HEK293 (cell line): ENCODE data around the gene SH3TC1.

Source experiments
- CTCF ChIA-PET: fragments of 350-600 bp; formaldehyde crosslinking; extraction: SDS; loops from one replicate; lab custom pipeline; 2021; ENCODE audit warnings: antibody characterized with exemption; lab: Yijun Ruan, JAX
- POLR2A ChIA-PET: fragments of 300-600 bp; formaldehyde crosslinking; extraction: SDS; loops from one replicate; lab custom pipeline; 2020; ENCODE audit warnings: antibody characterized with exemption, inconsistent platforms; lab: Yijun Ruan, JAX
- H3K27ac ChIP-seq: fragments of 200-500 bp; sonication (Bioruptor generic); 2 replicates; pipeline ENCODE4 v1.5.1; 2014; ENCODE audit warnings: low read depth, low read length, control low read depth, inconsistent platforms; ENCODE audit errors: extremely low read depth
- H3K36me3 ChIP-seq, 2 experiments: fragments of 200-500 bp in 1 of 2; sonication (Bioruptor generic) in 1 of 2; 1 replicate in 1 of 2; 2 replicates in 1 of 2; pipeline ENCODE4 v1.5.1; 2014 to 2017; ENCODE audit warnings: inconsistent platforms in 2 of 2, low read length in 2 of 2; ENCODE audit not compliant: control insufficient read depth in 2 of 2, insufficient read depth in 1 of 2
- H3K4me1 ChIP-seq: fragments of 200-500 bp; sonication (Bioruptor generic); 2 replicates; pipeline ENCODE4 v1.5.1; 2014; ENCODE audit warnings: mild to moderate bottlenecking, low read length, inconsistent platforms; ENCODE audit not compliant: control insufficient read depth, insufficient read depth
- H3K4me3 ChIP-seq: 2 replicates; pipeline ENCODE4 v1.5.1; 2011; ENCODE audit warnings: low read depth, mild to moderate bottlenecking, control low read depth, low read length, moderate library complexity
- H3K9me3 ChIP-seq: fragments of 200-500 bp; sonication (Bioruptor generic); 2 replicates; pipeline ENCODE4 v1.5.1; 2014; ENCODE audit warnings: low read depth, low read length, inconsistent platforms; ENCODE audit not compliant: control insufficient read depth, insufficient read depth
- GLI2 ChIP-seq: fragments of 450-650 bp; formaldehyde crosslinking; IDR thresholded peaks from 2 replicates; pipeline ENCODE4; 2017; ENCODE audit warnings: missing biosample characterization, missing genetic modification characterization, low read depth, borderline replicate concordance
- HOXC10 ChIP-seq: sonication (generic); formaldehyde crosslinking; IDR thresholded peaks from 2 replicates; pipeline ENCODE4 v1.8.1; 2023; ENCODE audit warnings: mild to moderate bottlenecking, missing genetic modification reagents
- SP2 ChIP-seq: fragments of 450-650 bp; formaldehyde crosslinking; IDR thresholded peaks from 2 replicates; pipeline ENCODE4 v1.5.1; 2016; ENCODE audit warnings: missing biosample characterization, missing genetic modification characterization
- ZBTB20 ChIP-seq: fragments of 450-650 bp; formaldehyde crosslinking; IDR thresholded peaks from 2 replicates; pipeline ENCODE4 v1.5.1; 2016; ENCODE audit warnings: missing biosample characterization, missing genetic modification characterization
- ZIC2 ChIP-seq: fragments of 450-650 bp; formaldehyde crosslinking; IDR thresholded peaks from 2 replicates; pipeline ENCODE4 v1.5.1; 2016; ENCODE audit warnings: missing biosample characterization, missing genetic modification characterization
- ZNF16 ChIP-seq: fragments of 450-650 bp; formaldehyde crosslinking; IDR thresholded peaks from 2 replicates; pipeline ENCODE4 v1.5.1; 2016; ENCODE audit warnings: low read depth, missing biosample characterization, missing genetic modification characterization
- ZSCAN30 ChIP-seq: fragments of 450-650 bp; IDR thresholded peaks from 2 replicates; pipeline ENCODE4 v1.5.1; 2018; ENCODE audit warnings: missing biosample characterization, mild to moderate bottlenecking, missing genetic modification characterization, moderate library complexity
- ZXDB ChIP-seq: fragments of 450-650 bp; formaldehyde crosslinking; IDR thresholded peaks from 2 replicates; pipeline ENCODE4 v1.5.1; 2016; ENCODE audit warnings: missing biosample characterization, missing genetic modification characterization
- TF ChIP-seq, protein P1 (sequence below): fragments of 450-650 bp; formaldehyde crosslinking; IDR thresholded peaks from 2 replicates; pipeline ENCODE4 v1.5.1; 2016; ENCODE audit warnings: missing biosample characterization, missing genetic modification characterization
- TF ChIP-seq, protein P2 (sequence below): fragments of 450-650 bp; formaldehyde crosslinking; conservative IDR thresholded peaks from 2 replicates; pipeline ENCODE4 v1.5.1; 2016; ENCODE audit warnings: low read depth, missing biosample characterization, missing genetic modification characterization
- TF ChIP-seq, protein P3 (sequence below): fragments of 450-650 bp; formaldehyde crosslinking; IDR thresholded peaks from 2 replicates; pipeline ENCODE4 v1.5.1; 2017; ENCODE audit warnings: missing biosample characterization, mild to moderate bottlenecking, missing genetic modification characterization, moderate library complexity

SH3TC1 gene

DNA sequence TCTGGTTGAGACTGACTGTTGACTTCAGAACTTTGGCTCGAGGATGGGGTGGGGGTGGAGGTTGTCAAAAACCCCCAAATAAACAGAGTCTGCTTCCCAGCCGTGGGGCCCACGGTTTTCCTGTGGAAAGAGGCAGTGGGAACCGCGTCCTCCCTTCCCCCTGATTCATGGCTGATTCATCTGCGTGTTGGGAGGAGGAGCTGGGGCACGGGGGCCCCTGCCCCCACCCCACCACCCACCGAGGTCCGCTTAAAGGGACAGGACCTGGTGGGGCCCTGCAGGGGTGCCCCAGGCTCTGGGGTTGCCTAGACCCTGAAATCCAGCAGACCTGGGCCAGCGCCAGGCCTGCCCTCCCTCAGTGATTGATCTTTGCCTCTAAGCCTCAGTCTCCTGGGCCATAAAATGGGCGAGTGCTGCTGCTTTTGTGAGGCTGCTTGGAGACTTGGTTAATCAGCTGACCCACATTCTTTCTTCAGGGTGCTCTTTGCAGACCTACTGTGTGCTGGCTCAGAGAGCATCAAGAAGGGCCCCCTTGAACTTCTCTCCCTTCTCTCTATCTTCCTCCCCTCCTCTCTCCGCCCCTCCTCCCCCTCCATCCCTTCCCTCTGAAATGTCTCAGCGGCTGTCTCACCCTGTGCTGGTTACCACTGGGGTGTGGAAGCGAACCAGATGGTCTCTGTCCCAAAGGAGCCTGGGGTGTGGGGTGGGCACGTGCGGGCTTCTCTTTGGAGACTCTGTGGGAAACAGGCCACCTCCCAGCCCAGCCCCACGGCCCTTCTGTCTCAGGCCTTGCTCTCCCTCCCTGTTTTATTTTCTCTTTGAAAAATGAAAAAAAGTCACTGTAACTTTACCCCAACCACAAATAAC is 79.6 kb downstream of the SH3TC1 start:
- TF ChIP-seq GLI2 (tag by site-specific recombination) (no peak), ZXDB (tag by site-specific recombination) (no peak), ZIC2 (tag by site-specific recombination) (no peak)
- Histone ChIP-seq H3K36me3 (no peaks in the 10 kb centered on the region), H3K4me1 (no peaks in the 10 kb centered on the region), H3K9me3 (no peaks in the 10 kb centered on the region), H3K27ac (no peak overlapping the region), H3K4me3 (no peak overlapping the region)
- ChIA-PET CTCF (interaction anchor here (0.6 to 1.5 kb wide), 6 partner anchors 11 to 132 kb away, joined by 3 to 5 read pairs (median 4); no protein-coding TSS in a partner anchor), POLR2A (interaction anchor here (0.6 kb wide), 1 partner anchor 150 kb away, joined by 3 read pairs; no protein-coding TSS in a partner anchor)

DNA sequence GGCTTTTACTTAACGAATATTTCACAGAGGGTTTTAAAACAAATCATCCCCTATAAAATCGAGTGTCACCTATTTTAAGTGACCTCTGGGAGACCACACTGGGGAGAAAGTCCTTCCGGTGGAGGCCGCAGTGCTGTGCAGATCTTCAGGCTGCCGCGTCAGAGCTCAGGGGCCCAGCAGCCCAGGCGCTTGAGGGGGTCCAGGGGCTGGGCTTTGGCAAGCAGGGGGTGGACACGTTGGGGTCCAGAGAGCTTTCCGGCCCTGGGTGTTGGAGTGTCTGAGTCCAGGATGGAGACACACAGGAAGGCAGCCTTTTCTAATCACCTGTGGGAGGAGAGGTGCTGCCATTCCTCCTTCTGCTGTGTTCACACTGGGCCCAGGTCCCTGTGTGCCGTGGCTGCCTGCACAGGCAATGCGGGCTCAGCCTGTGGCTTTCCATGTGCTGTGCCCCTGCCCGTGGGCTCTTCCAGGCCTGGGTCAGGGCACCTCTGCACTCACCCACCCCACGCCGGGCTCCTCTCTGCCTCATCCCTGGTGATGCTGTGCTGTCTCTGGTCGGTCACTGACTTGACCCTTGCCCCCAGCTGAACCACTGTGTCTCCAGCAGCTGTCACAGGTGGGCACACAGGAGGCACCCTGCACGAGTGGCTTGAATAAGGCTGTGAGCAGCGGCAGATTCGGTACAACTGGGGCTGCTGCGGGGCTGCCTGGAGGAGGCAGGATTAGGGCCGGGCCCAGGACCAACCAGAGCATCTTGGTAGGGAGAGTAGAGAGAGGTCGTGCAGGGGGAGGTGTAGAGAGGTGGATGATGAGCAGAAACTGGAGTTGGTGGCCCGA is 80.4 kb downstream of the SH3TC1 start:
- no peaks in the 10 kb centered on the region for H3K36me3 ChIP-seq

More for the DNA sequence above, 80.4 kb downstream of the SH3TC1 start:
- Histone ChIP-seq H3K27ac (no peak overlapping the region), H3K4me1 (no peaks in the 10 kb centered on the region), H3K9me3 (no peaks in the 10 kb centered on the region), H3K4me3 (no peak overlapping the region)
- CTCF ChIA-PET, result interaction anchor here (1.5 kb wide), 1 partner anchor 123 kb away, joined by 4 read pairs; no protein-coding TSS in a partner anchor
- POLR2A ChIA-PET, result interaction anchor here (0.6 kb wide), 2 partner anchors 101 to 149 kb away, joined by 3 to 4 read pairs; no protein-coding TSS in a partner anchor
- TF ChIP-seq SP2 (tag by site-specific recombination), result no peak
- TF ChIP-seq, protein P1, sequence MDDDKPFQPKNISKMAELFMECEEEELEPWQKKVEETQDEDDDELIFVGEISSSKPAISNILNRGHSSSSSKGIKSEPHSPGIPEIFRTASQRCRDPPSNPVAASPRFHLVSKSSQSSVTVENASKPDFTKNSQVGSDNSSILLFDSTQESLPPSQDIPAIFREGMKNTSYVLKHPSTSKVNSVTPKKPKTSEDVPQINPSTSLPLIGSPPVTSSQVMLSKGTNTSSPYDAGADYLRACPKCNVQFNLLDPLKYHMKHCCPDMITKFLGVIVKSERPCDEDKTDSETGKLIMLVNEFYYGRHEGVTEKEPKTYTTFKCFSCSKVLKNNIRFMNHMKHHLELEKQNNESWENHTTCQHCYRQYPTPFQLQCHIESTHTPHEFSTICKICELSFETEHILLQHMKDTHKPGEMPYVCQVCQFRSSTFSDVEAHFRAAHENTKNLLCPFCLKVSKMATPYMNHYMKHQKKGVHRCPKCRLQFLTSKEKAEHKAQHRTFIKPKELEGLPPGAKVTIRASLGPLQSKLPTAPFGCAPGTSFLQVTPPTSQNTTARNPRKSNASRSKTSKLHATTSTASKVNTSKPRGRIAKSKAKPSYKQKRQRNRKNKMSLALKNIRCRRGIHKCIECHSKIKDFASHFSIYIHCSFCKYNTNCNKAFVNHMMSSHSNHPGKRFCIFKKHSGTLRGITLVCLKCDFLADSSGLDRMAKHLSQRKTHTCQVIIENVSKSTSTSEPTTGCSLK (tag by site-specific recombination), result no peak
- TF ChIP-seq, protein P2, sequence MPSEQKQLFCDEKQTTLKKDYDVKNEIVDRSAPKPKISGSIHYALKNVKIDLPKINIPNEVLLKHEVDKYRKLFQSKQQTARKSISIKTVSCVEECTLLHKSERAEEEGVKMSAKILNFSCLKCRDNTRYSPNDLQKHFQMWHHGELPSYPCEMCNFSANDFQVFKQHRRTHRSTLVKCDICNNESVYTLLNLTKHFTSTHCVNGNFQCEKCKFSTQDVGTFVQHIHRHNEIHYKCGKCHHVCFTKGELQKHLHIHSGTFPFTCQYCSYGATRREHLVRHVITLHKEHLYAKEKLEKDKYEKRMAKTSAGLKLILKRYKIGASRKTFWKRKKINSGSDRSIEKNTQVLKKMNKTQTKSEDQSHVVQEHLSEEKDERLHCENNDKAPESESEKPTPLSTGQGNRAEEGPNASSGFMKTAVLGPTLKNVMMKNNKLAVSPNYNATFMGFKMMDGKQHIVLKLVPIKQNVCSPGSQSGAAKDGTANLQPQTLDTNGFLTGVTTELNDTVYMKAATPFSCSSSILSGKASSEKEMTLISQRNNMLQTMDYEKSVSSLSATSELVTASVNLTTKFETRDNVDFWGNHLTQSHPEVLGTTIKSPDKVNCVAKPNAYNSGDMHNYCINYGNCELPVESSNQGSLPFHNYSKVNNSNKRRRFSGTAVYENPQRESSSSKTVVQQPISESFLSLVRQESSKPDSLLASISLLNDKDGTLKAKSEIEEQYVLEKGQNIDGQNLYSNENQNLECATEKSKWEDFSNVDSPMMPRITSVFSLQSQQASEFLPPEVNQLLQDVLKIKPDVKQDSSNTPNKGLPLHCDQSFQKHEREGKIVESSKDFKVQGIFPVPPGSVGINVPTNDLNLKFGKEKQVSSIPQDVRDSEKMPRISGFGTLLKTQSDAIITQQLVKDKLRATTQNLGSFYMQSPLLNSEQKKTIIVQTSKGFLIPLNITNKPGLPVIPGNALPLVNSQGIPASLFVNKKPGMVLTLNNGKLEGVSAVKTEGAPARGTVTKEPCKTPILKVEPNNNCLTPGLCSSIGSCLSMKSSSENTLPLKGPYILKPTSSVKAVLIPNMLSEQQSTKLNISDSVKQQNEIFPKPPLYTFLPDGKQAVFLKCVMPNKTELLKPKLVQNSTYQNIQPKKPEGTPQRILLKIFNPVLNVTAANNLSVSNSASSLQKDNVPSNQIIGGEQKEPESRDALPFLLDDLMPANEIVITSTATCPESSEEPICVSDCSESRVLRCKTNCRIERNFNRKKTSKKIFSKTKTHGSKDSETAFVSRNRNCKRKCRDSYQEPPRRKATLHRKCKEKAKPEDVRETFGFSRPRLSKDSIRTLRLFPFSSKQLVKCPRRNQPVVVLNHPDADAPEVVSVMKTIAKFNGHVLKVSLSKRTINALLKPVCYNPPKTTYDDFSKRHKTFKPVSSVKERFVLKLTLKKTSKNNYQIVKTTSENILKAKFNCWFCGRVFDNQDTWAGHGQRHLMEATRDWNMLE (tag by site-specific recombination), result no peak
- TF ChIP-seq, protein P3, sequence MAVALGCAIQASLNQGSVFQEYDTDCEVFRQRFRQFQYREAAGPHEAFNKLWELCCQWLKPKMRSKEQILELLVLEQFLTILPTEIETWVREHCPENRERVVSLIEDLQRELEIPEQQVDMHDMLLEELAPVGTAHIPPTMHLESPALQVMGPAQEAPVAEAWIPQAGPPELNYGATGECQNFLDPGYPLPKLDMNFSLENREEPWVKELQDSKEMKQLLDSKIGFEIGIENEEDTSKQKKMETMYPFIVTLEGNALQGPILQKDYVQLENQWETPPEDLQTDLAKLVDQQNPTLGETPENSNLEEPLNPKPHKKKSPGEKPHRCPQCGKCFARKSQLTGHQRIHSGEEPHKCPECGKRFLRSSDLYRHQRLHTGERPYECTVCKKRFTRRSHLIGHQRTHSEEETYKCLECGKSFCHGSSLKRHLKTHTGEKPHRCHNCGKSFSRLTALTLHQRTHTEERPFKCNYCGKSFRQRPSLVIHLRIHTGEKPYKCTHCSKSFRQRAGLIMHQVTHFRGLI (tag by site-specific recombination), result no peak
- TF ChIP-seq HOXC10, result no peak
- no peak for TF ChIP-seq ZSCAN30 (tag by site-specific recombination)
- no peak for TF ChIP-seq ZBTB20 (tag by site-specific recombination)
- TF ChIP-seq ZNF16 (tag by site-specific recombination), result no peak
